Measurements from ENCODE around the gene KCTD20. TPM values are rescaled to one million over a fixed set of nuclear protein-coding genes. Genes with fewer than 3 reads are reported as not detected.

The KCTD20 gene
- total RNA-seq, 1 donor from 2014 or later = 41.3 TPM

GRCh38 chr6:36455486-36456027 lies 12.8 kb downstream of the KCTD20 start:
- no peak for DNase-seq (ENCODE audit: low spot score)
- H3K4me3 ChIP-seq = no peak overlapping the region
- no peak overlapping the region for H3K27ac Mint-ChIP-seq
- no peaks in the 10 kb centered on the region for H3K9me3 ChIP-seq (ENCODE audit: low read depth)
- H3K4me3 Mint-ChIP-seq = no peak overlapping the region
- TF ChIP-seq EZH2 (IDR thresholded peaks at IDR 0.05) (no peak), CTCF (IDR thresholded peaks at IDR 0.05) (no peak), EZH2phosphoT487 (IDR thresholded peaks at IDR 0.05) (no peak)
- peaks cover 2% of the 10 kb centered on the region for H3K4me1 Mint-ChIP-seq
- no peaks in the 10 kb centered on the region for H3K27me3 ChIP-seq
- peaks cover 16% of the 10 kb centered on the region for H3K36me3 Mint-ChIP-seq
- H3K27me3 Mint-ChIP-seq (ENCODE audit: insufficient read depth, low read depth) = peaks cover 2% of the 10 kb centered on the region
- H3K9me3 Mint-ChIP-seq = peaks cover 4% of the 10 kb centered on the region
- no peaks in the 10 kb centered on the region for H3F3A ChIP-seq (ENCODE audit: low read depth)
- H2AFZ ChIP-seq (replicated peaks) = no peak overlapping the region
- no peaks in the 10 kb centered on the region for H3K36me3 ChIP-seq
- H3K9ac ChIP-seq = no peak overlapping the region
- H3K4me1 ChIP-seq = no peaks in the 10 kb centered on the region
- peaks cover 14% of the 10 kb centered on the region for H4K20me1 ChIP-seq (ENCODE audit: low read depth)
- H3K4me2 ChIP-seq = no peak overlapping the region
- H3K79me2 ChIP-seq (ENCODE audit: low read depth) = peaks cover 98% of the 10 kb centered on the region
- no peak overlapping the region for H3K27ac ChIP-seq

GRCh38 chr6:36459501-36459900 lies 16.7 kb downstream of the KCTD20 start:
- Histone ChIP-seq H2AFZ (replicated peaks) (no peak overlapping the region), H3K27ac (no peak overlapping the region), H4K20me1 (ENCODE audit: low read depth) (peaks cover 22% of the 10 kb centered on the region), H3K36me3 (no peaks in the 10 kb centered on the region), H3K9ac (no peak overlapping the region), H3K4me1 (no peaks in the 10 kb centered on the region), H3K79me2 (ENCODE audit: low read depth) (peaks cover 99% of the 10 kb centered on the region), H3F3A (ENCODE audit: low read depth) (no peaks in the 10 kb centered on the region), H3K27me3 (no peaks in the 10 kb centered on the region), H3K4me2 (no peak overlapping the region), H3K9me3 (ENCODE audit: low read depth) (no peaks in the 10 kb centered on the region), H3K4me3 (no peak overlapping the region)
- H3K4me1 Mint-ChIP-seq = peaks cover 2% of the 10 kb centered on the region
- H3K4me3 Mint-ChIP-seq = no peak overlapping the region
- no peak overlapping the region for H3K27ac Mint-ChIP-seq
- peaks cover 9% of the 10 kb centered on the region for H3K36me3 Mint-ChIP-seq
- TF ChIP-seq EZH2 (IDR thresholded peaks at IDR 0.05) (no peak), EZH2phosphoT487 (IDR thresholded peaks at IDR 0.05) (no peak), CTCF (IDR thresholded peaks at IDR 0.05) (no peak)
- DNase-seq (ENCODE audit: low spot score) = no peak
- H3K9me3 Mint-ChIP-seq = peaks cover 4% of the 10 kb centered on the region
- H3K27me3 Mint-ChIP-seq (ENCODE audit: insufficient read depth, low read depth) = peaks cover 2% of the 10 kb centered on the region

- Mint-ChIP-seq H3K36me3 (peaks cover 10% of the 10 kb centered on the region), H3K4me1 (peaks cover 2% of the 10 kb centered on the region), H3K27ac (no peak overlapping the region), H3K4me3 (no peak overlapping the region), H3K27me3 (ENCODE audit: insufficient read depth, low read depth) (no peaks in the 10 kb centered on the region), H3K9me3 (peaks cover 4% of the 10 kb centered on the region)
- H3K27me3 ChIP-seq = no peaks in the 10 kb centered on the region
- no peak for DNase-seq (ENCODE audit: low spot score)
- no peak overlapping the region for H3K4me3 ChIP-seq
- peaks cover 98% of the 10 kb centered on the region for H3K79me2 ChIP-seq (ENCODE audit: low read depth)
- no peak for TF ChIP-seq CTCF (IDR thresholded peaks at IDR 0.05)
- peaks cover 20% of the 10 kb centered on the region for H4K20me1 ChIP-seq (ENCODE audit: low read depth)
- H3K9ac ChIP-seq = no peak overlapping the region
- no peaks in the 10 kb centered on the region for H3F3A ChIP-seq (ENCODE audit: low read depth)
- H3K4me1 ChIP-seq = no peaks in the 10 kb centered on the region
- no peak overlapping the region for H3K4me2 ChIP-seq
- H3K36me3 ChIP-seq = no peaks in the 10 kb centered on the region
- H3K27ac ChIP-seq = no peak overlapping the region
- H2AFZ ChIP-seq (replicated peaks) = no peak overlapping the region
- no peaks in the 10 kb centered on the region for H3K9me3 ChIP-seq (ENCODE audit: low read depth)
Measured at GRCh38 chr6:36460916-36461315, 18.1 kb downstream of the KCTD20 start.

All from neural progenitor cell (in vitro differentiated cells).